Right lobe of liver (tissue), 4 donors: ENCODE measurements around the gene NTHL1.

Source experiments
- CTCF ChIP-seq, 4 donors: fragments of 200-600 bp in 3 of 4; fragments of 450-650 bp in 1 of 4; IDR thresholded peaks; one replicate each; pipeline versions ENCODE4 v1.5.1 to v1.8.0; 2016 to 2022; ENCODE audit warnings: antibody characterized with exemption in 4 of 4, mild to moderate bottlenecking in 2 of 4
- POLR2A ChIP-seq: fragments of 450-650 bp; IDR thresholded peaks from one replicate; pipeline ENCODE4 v1.6.1; 2017; ENCODE audit warnings: antibody characterized with exemption, mild to moderate bottlenecking
- donor health status: DM: no; HTN: no; CAD: no.
- donor health status: DM: no; HTN: no; CAD: no.
- donor health status: DM: no; HTN: yes; CAD: no.

GRCh38 chr16:2091547-2092255 lies 44.1 kb upstream of the NTHL1 start:
- TF ChIP-seq POLR2A, result no peak
- TF ChIP-seq CTCF (IDR thresholded peaks at IDR 0.05), result no peak
